Activated CD4-positive, alpha-beta T cell treated with anti-CD3 and anti-CD28 coated beads, Interleukin-2, amount 10 ng/mL, durations not matched to agents 7 days and 5 days (primary cell): Measurements from ENCODE around the gene EAF1. TPM values are rescaled to one million over a fixed set of nuclear protein-coding genes. Genes with fewer than 3 reads are reported as not detected.
"Not testable (repeated sequence)": the region's sequence is repeated elsewhere in the genome, so short reads cannot be mapped to it uniquely, and the experiment has no call there.

Source experiments
- CTCF ChIA-PET: fragments of 350-600 bp; sonication (Branson Sonifier 250); formaldehyde crosslinking; loops from one replicate; lab custom pipeline; 2021; ENCODE audit warnings: antibody characterized with exemption; lab: Charles Lee
- POLR2A ChIA-PET: fragments of 350-600 bp; sonication (Branson Sonifier 250); formaldehyde crosslinking; loops from one replicate; lab custom pipeline; 2021; ENCODE audit warnings: antibody characterized with exemption; lab: Charles Lee
- DNase-seq: peaks from one replicate; pipeline ENCODE4 v3.0.0-alpha.2; 2020
- H3K27ac Mint-ChIP-seq: one replicate; pipeline ENCODE4 v1.8.0; 2021; ENCODE audit warnings: mild to moderate bottlenecking, moderate library complexity, mixed read lengths
- H3K27me3 Mint-ChIP-seq: one replicate; pipeline ENCODE4 v1.8.0; 2021; ENCODE audit warnings: mixed read lengths
- H3K36me3 Mint-ChIP-seq: one replicate; pipeline ENCODE4 v1.8.0; 2021; ENCODE audit warnings: low read depth, mixed read lengths
- H3K4me1 Mint-ChIP-seq: one replicate; pipeline ENCODE4 v1.8.0; 2021; ENCODE audit warnings: mixed read lengths
- H3K4me3 Mint-ChIP-seq: one replicate; pipeline ENCODE4 v1.8.0; 2021; ENCODE audit warnings: mild to moderate bottlenecking, moderate library complexity, mixed read lengths
- H3K9me3 Mint-ChIP-seq: one replicate; pipeline ENCODE4 v1.8.0; 2021; ENCODE audit warnings: mixed read lengths
- total RNA-seq, 2 experiments: library from RNA; stranded (reverse); gene quantifications; one replicate each; pipeline ENCODE4 v1.2.3, GENCODE V29; 2021

Gene EAF1
- total RNA-seq, 2 experiments from 2014 or later: 30.6 to 32.5 TPM

GRCh38 chr3:15388335-15388734, 39.1 kb upstream of the EAF1 start:
- H3K36me3 Mint-ChIP-seq, DNase-seq, H3K9me3 Mint-ChIP-seq, H3K27me3 Mint-ChIP-seq, H3K27ac Mint-ChIP-seq, H3K4me1 Mint-ChIP-seq, POLR2A ChIA-PET, H3K4me3 Mint-ChIP-seq: not testable (repeated sequence)
- CTCF ChIA-PET: interaction anchor here (1.0 to 6.1 kb wide), 3 partner anchors 99 to 132 kb away, joined by 4 to 24 read pairs (median 4); no protein-coding TSS in a partner anchor

GRCh38 chr3:15390460-15390859, 36.9 kb upstream of the EAF1 start:
- no peak for DNase-seq
- Mint-ChIP-seq H3K27me3 (peaks cover 5% of the 10 kb centered on the region), H3K9me3 (peaks cover 6% of the 10 kb centered on the region), H3K4me1 (peaks cover 8% of the 10 kb centered on the region), H3K4me3 (no peak overlapping the region), H3K27ac (no peak overlapping the region), H3K36me3 (peaks cover 4% of the 10 kb centered on the region)
- ChIA-PET POLR2A (no interaction called here), CTCF (interaction anchor here (0.6 to 1.3 kb wide), 4 partner anchors 15 to 125 kb away, joined by 3 to 4 read pairs (median 3); no protein-coding TSS in a partner anchor)

GRCh38 chr3:15391007-15391406, 36.4 kb upstream of the EAF1 start:
- H3K27ac Mint-ChIP-seq: no peak overlapping the region
- H3K4me1 Mint-ChIP-seq: peaks cover 2% of the 10 kb centered on the region
- H3K9me3 Mint-ChIP-seq: peaks cover 2% of the 10 kb centered on the region
- no peak overlapping the region for H3K4me3 Mint-ChIP-seq
- ChIA-PET CTCF (interaction anchor here (0.8 kb wide), 1 partner anchor 134 kb away, joined by 4 read pairs; no protein-coding TSS in a partner anchor), POLR2A (no interaction called here)
- peaks cover 4% of the 10 kb centered on the region for H3K36me3 Mint-ChIP-seq
- no peak for DNase-seq
- peaks cover 5% of the 10 kb centered on the region for H3K27me3 Mint-ChIP-seq

GRCh38 chr3:15393252-15393651, 34.1 kb upstream of the EAF1 start:
- H3K27me3 Mint-ChIP-seq, POLR2A ChIA-PET, H3K4me1 Mint-ChIP-seq, H3K9me3 Mint-ChIP-seq, CTCF ChIA-PET, DNase-seq, H3K36me3 Mint-ChIP-seq, H3K4me3 Mint-ChIP-seq, H3K27ac Mint-ChIP-seq: not testable (repeated sequence)

- H3K9me3 Mint-ChIP-seq, POLR2A ChIA-PET, H3K36me3 Mint-ChIP-seq, H3K4me3 Mint-ChIP-seq, H3K27ac Mint-ChIP-seq, H3K27me3 Mint-ChIP-seq: not testable (repeated sequence)
- peaks cover 35% of the 10 kb centered on the region for H3K4me1 Mint-ChIP-seq
- CTCF ChIA-PET: interaction anchor here (0.5 to 2.6 kb wide), 4 partner anchors 19 to 196 kb away, joined by 3 to 17 read pairs (median 4); partner anchors contain the start of gene CAPN7
- peak; percentile 38 for DNase-seq
These were observed 28.7 kb upstream of the EAF1 start for GRCh38 chr3:15398731-15399133.

GRCh38 chr3:15399970-15400369, 27.4 kb upstream of the EAF1 start:
- Mint-ChIP-seq H3K4me3 (no peak overlapping the region), H3K27ac (peak overlapping the region; percentile 5), H3K4me1 (peaks cover 35% of the 10 kb centered on the region), H3K27me3 (peaks cover 3% of the 10 kb centered on the region), H3K9me3 (peaks cover 3% of the 10 kb centered on the region), H3K36me3 (peaks cover 9% of the 10 kb centered on the region)
- ChIA-PET CTCF (interaction anchor here (0.8 to 2.6 kb wide), 2 partner anchors 133 to 291 kb away, joined by 3 to 17 read pairs; no protein-coding TSS in a partner anchor), POLR2A (no interaction called here)
- peak; percentile 31 for DNase-seq

GRCh38 chr3:15401936-15402335, 25.5 kb upstream of the EAF1 start:
- H3K27ac Mint-ChIP-seq: no peak overlapping the region
- POLR2A ChIA-PET: no interaction called here
- no peak overlapping the region for H3K4me3 Mint-ChIP-seq
- CTCF ChIA-PET: no interaction called here
- H3K36me3 Mint-ChIP-seq: peaks cover 5% of the 10 kb centered on the region
- no peaks in the 10 kb centered on the region for H3K27me3 Mint-ChIP-seq
- peaks cover 35% of the 10 kb centered on the region for H3K4me1 Mint-ChIP-seq
- DNase-seq: no peak
- peaks cover 3% of the 10 kb centered on the region for H3K9me3 Mint-ChIP-seq

- no peaks in the 10 kb centered on the region for H3K36me3 Mint-ChIP-seq
- H3K4me1 Mint-ChIP-seq: peaks cover 32% of the 10 kb centered on the region
- H3K9me3 Mint-ChIP-seq: no peaks in the 10 kb centered on the region
- POLR2A ChIA-PET: no interaction called here
- H3K4me3 Mint-ChIP-seq: no peak overlapping the region
- no peaks in the 10 kb centered on the region for H3K27me3 Mint-ChIP-seq
- CTCF ChIA-PET: interaction anchor here (0.6 to 1.2 kb wide), 2 partner anchors 135 to 156 kb away, joined by 3 to 4 read pairs; no protein-coding TSS in a partner anchor
- no peak for DNase-seq
- no peak overlapping the region for H3K27ac Mint-ChIP-seq
These were observed 23.9 kb upstream of the EAF1 start for GRCh38 chr3:15403495-15403894.

- H3K27ac Mint-ChIP-seq: no peak overlapping the region
- no peak for DNase-seq
- H3K9me3 Mint-ChIP-seq: no peaks in the 10 kb centered on the region
- no peaks in the 10 kb centered on the region for H3K27me3 Mint-ChIP-seq
- no peak overlapping the region for H3K4me3 Mint-ChIP-seq
- no peaks in the 10 kb centered on the region for H3K36me3 Mint-ChIP-seq
- POLR2A ChIA-PET: no interaction called here
- peaks cover 27% of the 10 kb centered on the region for H3K4me1 Mint-ChIP-seq
- CTCF ChIA-PET: interaction anchor here (0.6 to 2.2 kb wide), 4 partner anchors 137 to 1240 kb away, joined by 3 to 29 read pairs (median 3); no protein-coding TSS in a partner anchor
These were observed 23.4 kb upstream of the EAF1 start for GRCh38 chr3:15403965-15404364.

GRCh38 chr3:15404767-15405166, 22.6 kb upstream of the EAF1 start:
- no peak for DNase-seq
- POLR2A ChIA-PET: no interaction called here
- Mint-ChIP-seq H3K4me3 (no peak overlapping the region), H3K27me3 (no peaks in the 10 kb centered on the region), H3K36me3 (peaks cover 3% of the 10 kb centered on the region), H3K9me3 (no peaks in the 10 kb centered on the region), H3K27ac (no peak overlapping the region), H3K4me1 (peaks cover 19% of the 10 kb centered on the region)
- CTCF ChIA-PET: interaction anchor here (1.0 to 2.2 kb wide), 11 partner anchors 14 to 202 kb away, joined by 3 to 29 read pairs (median 4); no protein-coding TSS in a partner anchor

- DNase-seq: peak; percentile 42
- peaks cover 12% of the 10 kb centered on the region for H3K4me1 Mint-ChIP-seq
- no peaks in the 10 kb centered on the region for H3K9me3 Mint-ChIP-seq
- ChIA-PET POLR2A (interaction anchor here (0.7 kb wide), 1 partner anchor 130 kb away, joined by 3 read pairs; no protein-coding TSS in a partner anchor), CTCF (interaction anchor here (0.8 to 2.2 kb wide), 13 partner anchors 15 to 205 kb away, joined by 3 to 29 read pairs (median 3); no protein-coding TSS in a partner anchor)
- H3K27ac Mint-ChIP-seq: no peak overlapping the region
- no peak overlapping the region for H3K4me3 Mint-ChIP-seq
- peaks cover 7% of the 10 kb centered on the region for H3K36me3 Mint-ChIP-seq
- H3K27me3 Mint-ChIP-seq: no peaks in the 10 kb centered on the region
These were observed 21.8 kb upstream of the EAF1 start for GRCh38 chr3:15405448-15406050.

GRCh38 chr3:15409239-15409638, 18.2 kb upstream of the EAF1 start:
- Mint-ChIP-seq H3K27ac (no peak overlapping the region), H3K4me1 (no peaks in the 10 kb centered on the region)
- CTCF ChIA-PET: interaction anchor here (0.6 to 1.5 kb wide), 2 partner anchors 202 to 207 kb away, joined by 4 read pairs; no protein-coding TSS in a partner anchor

GRCh38 chr3:15409774-15410173, 17.6 kb upstream of the EAF1 start:
- Mint-ChIP-seq H3K27me3 (no peaks in the 10 kb centered on the region), H3K36me3 (peaks cover 26% of the 10 kb centered on the region), H3K27ac (no peak overlapping the region), H3K4me3 (no peak overlapping the region), H3K4me1 (no peaks in the 10 kb centered on the region), H3K9me3 (no peaks in the 10 kb centered on the region)
- no peak for DNase-seq
- CTCF ChIA-PET: interaction anchor here (1.5 kb wide), 1 partner anchor 207 kb away, joined by 4 read pairs; no protein-coding TSS in a partner anchor
- POLR2A ChIA-PET: no interaction called here

More at GRCh38 chr3:15409239-15409638, 18.2 kb upstream of the EAF1 start:
- Mint-ChIP-seq H3K36me3 (peaks cover 22% of the 10 kb centered on the region), H3K27me3 (no peaks in the 10 kb centered on the region), H3K9me3 (no peaks in the 10 kb centered on the region), H3K4me3 (no peak overlapping the region)
- DNase-seq: no peak
- POLR2A ChIA-PET: no interaction called here
